ENCODE data around the gene ARMH2.
"Not testable (repeated sequence)": the region's sequence is repeated elsewhere in the genome, so short reads cannot be mapped to it uniquely, and the experiment has no call there.

The ARMH2 gene

DNA sequence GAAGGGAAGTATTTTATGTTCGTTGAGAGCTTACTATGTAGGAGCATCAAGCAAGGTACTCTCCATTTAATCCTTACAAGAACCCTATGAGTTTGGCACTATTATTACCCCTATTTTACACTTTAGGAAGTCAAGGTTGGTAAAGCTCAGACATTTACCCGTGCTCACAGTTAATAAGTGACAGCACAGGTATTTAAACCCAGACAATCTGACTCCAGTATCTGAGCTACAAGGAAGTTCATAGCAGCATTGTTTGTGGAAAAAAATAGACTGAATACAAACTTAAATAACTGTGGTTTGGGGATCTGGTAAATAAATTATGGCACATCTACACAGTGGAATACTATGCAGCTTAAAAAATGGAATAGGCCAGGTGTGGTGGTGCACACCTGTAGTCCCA lies 45.2 kb downstream of the ARMH2 start:
- in situ Hi-C loops (cut with HindIII; ENCODE audit: low pct_ligation_motif_present, low sequenced_read_pairs): no loop called here
- TF ChIP-seq, protein P1, sequence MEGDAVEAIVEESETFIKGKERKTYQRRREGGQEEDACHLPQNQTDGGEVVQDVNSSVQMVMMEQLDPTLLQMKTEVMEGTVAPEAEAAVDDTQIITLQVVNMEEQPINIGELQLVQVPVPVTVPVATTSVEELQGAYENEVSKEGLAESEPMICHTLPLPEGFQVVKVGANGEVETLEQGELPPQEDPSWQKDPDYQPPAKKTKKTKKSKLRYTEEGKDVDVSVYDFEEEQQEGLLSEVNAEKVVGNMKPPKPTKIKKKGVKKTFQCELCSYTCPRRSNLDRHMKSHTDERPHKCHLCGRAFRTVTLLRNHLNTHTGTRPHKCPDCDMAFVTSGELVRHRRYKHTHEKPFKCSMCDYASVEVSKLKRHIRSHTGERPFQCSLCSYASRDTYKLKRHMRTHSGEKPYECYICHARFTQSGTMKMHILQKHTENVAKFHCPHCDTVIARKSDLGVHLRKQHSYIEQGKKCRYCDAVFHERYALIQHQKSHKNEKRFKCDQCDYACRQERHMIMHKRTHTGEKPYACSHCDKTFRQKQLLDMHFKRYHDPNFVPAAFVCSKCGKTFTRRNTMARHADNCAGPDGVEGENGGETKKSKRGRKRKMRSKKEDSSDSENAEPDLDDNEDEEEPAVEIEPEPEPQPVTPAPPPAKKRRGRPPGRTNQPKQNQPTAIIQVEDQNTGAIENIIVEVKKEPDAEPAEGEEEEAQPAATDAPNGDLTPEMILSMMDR (IDR thresholded peaks at IDR 0.05; ENCODE audit: low read depth, low read length, missing control alignments): no peak
- no peaks in the 10 kb centered on the region for H3K36me3 ChIP-seq (replicated peaks)
- no peak overlapping the region for H3K27ac ChIP-seq
- no peak overlapping the region for H3K4me3 ChIP-seq (ENCODE audit: low read depth, low read length)
- DNase-seq: no peak
- no peaks in the 10 kb centered on the region for H3K27me3 ChIP-seq (replicated peaks)

DNA sequence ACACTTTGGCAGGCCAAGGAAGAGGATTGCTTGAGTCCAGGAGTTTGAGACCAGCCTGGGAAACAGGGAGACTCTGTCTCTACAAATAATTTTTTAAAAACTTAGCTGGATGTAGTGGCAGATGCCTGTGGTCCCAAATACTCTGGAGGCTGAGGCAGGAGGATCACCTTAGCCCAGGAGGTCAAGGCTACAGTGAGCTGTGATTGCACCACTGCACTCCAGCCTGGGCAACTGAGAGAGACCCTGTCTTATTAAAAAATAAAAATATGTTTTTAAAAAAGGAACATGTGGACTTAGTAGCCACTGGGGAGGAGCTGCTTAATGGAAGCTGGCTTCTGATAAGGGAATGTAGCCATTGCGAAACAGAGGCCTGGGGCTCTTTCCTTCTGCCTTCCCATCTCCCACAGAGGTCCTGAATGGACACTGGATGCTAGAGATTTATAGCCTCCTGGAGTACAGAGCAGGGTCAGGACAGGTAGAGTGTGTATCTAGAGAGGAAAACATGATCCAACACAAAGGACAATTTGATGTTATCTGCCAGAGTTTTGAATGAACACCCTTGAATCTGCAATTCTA lies 45.7 kb downstream of the ARMH2 start:
- in situ Hi-C loops (cut with HindIII; ENCODE audit: low pct_ligation_motif_present, low sequenced_read_pairs): no loop called here
- Histone ChIP-seq H3K36me3 (replicated peaks) (no peaks in the 10 kb centered on the region), H3K27ac (no peak overlapping the region), H3K4me3 (ENCODE audit: low read depth, low read length) (no peak overlapping the region), H3K27me3 (replicated peaks) (no peaks in the 10 kb centered on the region)
- TF ChIP-seq, protein P1 (IDR thresholded peaks at IDR 0.05; ENCODE audit: low read depth, low read length, missing control alignments): no peak
- no peak for DNase-seq

DNA sequence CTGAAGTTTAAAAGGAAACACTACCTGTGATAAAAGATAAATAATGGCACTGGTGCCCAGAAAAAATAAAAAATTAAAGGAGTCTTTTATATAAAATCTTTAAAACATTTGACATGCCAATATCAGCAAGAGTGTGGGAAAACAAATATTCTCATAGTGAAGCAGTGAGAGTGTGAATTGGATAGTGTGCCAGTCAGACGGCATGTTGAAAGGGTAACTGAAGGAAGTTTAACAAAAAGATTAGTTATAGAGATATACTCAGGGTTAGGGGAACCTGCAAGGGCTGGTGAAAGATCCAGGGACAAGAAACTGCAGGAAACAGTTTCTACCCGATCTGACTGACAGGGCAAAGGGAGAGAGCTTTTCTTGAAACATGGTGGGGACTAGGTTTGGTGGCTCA lies 46.2 kb downstream of the ARMH2 start:
- H3K4me3 ChIP-seq (ENCODE audit: low read depth, low read length): no peak overlapping the region
- no peaks in the 10 kb centered on the region for H3K36me3 ChIP-seq (replicated peaks)
- no peak overlapping the region for H3K27ac ChIP-seq
- H3K27me3 ChIP-seq (replicated peaks): no peaks in the 10 kb centered on the region
- TF ChIP-seq, protein P1 (IDR thresholded peaks at IDR 0.05; ENCODE audit: low read depth, low read length, missing control alignments): no peak
- no peak for DNase-seq
- in situ Hi-C loops (cut with HindIII; ENCODE audit: low pct_ligation_motif_present, low sequenced_read_pairs): no loop called here

DNA sequence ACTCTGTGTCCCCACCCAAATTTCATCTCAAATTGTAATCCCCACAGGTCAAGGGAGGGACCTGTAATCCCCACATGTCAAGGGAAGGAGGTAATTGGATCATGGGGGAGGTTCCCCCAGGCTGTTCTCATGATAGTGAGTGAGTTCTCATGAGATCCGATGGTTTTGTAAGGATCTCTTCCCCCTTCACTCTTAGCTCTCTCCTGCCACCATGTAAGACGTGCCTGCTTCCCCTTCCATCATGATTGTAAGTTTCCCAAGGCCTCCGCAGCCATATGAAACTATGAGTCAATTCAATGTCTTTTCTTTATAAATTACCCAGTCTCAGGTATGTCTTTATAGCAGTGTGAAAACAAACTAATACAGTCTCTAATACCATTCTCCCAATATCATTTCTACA lies 47.8 kb downstream of the ARMH2 start:
- DNase-seq; H3K4me3 ChIP-seq (ENCODE audit: low read depth, low read length); H3K27me3 ChIP-seq (replicated peaks); H3K36me3 ChIP-seq (replicated peaks); in situ Hi-C loops (cut with HindIII; ENCODE audit: low pct_ligation_motif_present, low sequenced_read_pairs); H3K27ac ChIP-seq: not testable (repeated sequence)

DNA sequence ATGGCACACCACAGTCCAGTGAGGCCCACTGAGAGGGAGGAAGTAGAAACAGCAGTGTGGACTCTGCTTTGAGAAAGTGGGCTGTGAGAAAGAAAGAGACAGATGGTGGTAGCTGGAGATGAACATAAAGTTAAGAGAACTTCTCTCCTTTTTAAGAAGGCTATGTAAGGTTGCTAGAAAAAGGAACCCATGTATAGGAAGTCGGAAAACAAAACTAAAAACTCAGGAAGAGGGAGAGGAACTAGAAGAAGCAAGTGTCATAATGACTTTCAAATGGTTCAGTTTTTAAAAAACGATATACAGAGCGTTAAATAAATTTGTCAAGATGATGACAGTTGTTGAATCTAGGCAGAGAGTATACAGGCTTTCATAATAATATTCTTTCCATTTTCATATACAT lies 49.4 kb downstream of the ARMH2 start:
- in situ Hi-C loops (cut with HindIII; ENCODE audit: low pct_ligation_motif_present, low sequenced_read_pairs): no loop called here
- no peak for DNase-seq
- Histone ChIP-seq H3K4me3 (ENCODE audit: low read depth, low read length) (no peak overlapping the region), H3K27me3 (replicated peaks) (no peaks in the 10 kb centered on the region), H3K27ac (no peak overlapping the region), H3K36me3 (replicated peaks) (no peaks in the 10 kb centered on the region)
- TF ChIP-seq, protein P1 (IDR thresholded peaks at IDR 0.05; ENCODE audit: low read depth, low read length, missing control alignments): no peak

Measured in brain microvascular endothelial cell (primary cell).